ENCODE results near the gene HAS3.
A peak's percentile ranks its signal among the peaks of the same experiment; 100 is the strongest.
"Not testable (repeated sequence)": the region's sequence is repeated elsewhere in the genome, so short reads cannot be mapped to it uniquely, and the experiment has no call there.

The HAS3 gene

GRCh38 chr16:69116256-69116875 is 10.9 kb downstream of the HAS3 start:
- DNase-seq: no peak

- DNase-seq: no peak
These were observed 11.5 kb downstream of the HAS3 start for GRCh38 chr16:69116906-69117305.

GRCh38 chr16:69118468-69118867 is 13.0 kb downstream of the HAS3 start:
- no peak for DNase-seq

- no peak for DNase-seq
These were observed 13.5 kb downstream of the HAS3 start for GRCh38 chr16:69118994-69119393.

- no peak for DNase-seq
These were observed 14.1 kb downstream of the HAS3 start for GRCh38 chr16:69119536-69119935.

- no peak for DNase-seq
These were observed 14.7 kb downstream of the HAS3 start for GRCh38 chr16:69120096-69120664.

GRCh38 chr16:69123910-69124309 is 18.5 kb downstream of the HAS3 start:
- DNase-seq: peak; percentile 33 to 69 (median 53)

GRCh38 chr16:69124406-69124805 is 19.0 kb downstream of the HAS3 start:
- DNase-seq: not testable (repeated sequence)

GRCh38 chr16:69124961-69125360 is 19.5 kb downstream of the HAS3 start:
- not testable (repeated sequence) for DNase-seq

- no peak for DNase-seq
These were observed 20.8 kb downstream of the HAS3 start for GRCh38 chr16:69126221-69126620.

GRCh38 chr16:69126801-69127200 is 21.3 kb downstream of the HAS3 start:
- DNase-seq: not testable (repeated sequence)

- DNase-seq: no peak
These were observed 22.6 kb downstream of the HAS3 start for GRCh38 chr16:69127966-69128510.

- DNase-seq: no peak
These were observed 25.0 kb downstream of the HAS3 start for GRCh38 chr16:69130461-69130860.

GRCh38 chr16:69131167-69131838 is 25.9 kb downstream of the HAS3 start:
- peak in 1 of 5 donors; percentile 11 for DNase-seq

- DNase-seq: peak; percentile 58 to 69 (median 60)
These were observed 26.5 kb downstream of the HAS3 start for GRCh38 chr16:69131839-69132423.

- DNase-seq: peak; percentile 72 to 88 (median 81)
These were observed 27.2 kb downstream of the HAS3 start, which contains the start of the genes CHTF8 and UTP4 for GRCh38 chr16:69132424-69133252. CHTF8 (minus strand) TSS chr16:69132588; CDS start chr16:69121458, 11,130 bp downstream. UTP4 (plus strand) TSS chr16:69132649; CDS start chr16:69133460, 811 bp downstream.

- no peak for DNase-seq
These were observed 28.0 kb downstream of the HAS3 start for GRCh38 chr16:69133373-69133954.

- DNase-seq: no peak
These were observed 33.2 kb downstream of the HAS3 start for GRCh38 chr16:69138608-69139007.

- DNase-seq: not testable (repeated sequence)
These were observed 34.0 kb downstream of the HAS3 start for GRCh38 chr16:69139464-69139863.

GRCh38 chr16:69141014-69141413 is 35.6 kb downstream of the HAS3 start:
- DNase-seq: no peak

- no peak for DNase-seq
These were observed 36.5 kb downstream of the HAS3 start for GRCh38 chr16:69141936-69142335.

GRCh38 chr16:69143116-69143515 is 37.7 kb downstream of the HAS3 start:
- no peak for DNase-seq

All from T-helper 1 cell (primary cell).